ENCODE data around the gene DDX4.

The DDX4 gene

DNA sequence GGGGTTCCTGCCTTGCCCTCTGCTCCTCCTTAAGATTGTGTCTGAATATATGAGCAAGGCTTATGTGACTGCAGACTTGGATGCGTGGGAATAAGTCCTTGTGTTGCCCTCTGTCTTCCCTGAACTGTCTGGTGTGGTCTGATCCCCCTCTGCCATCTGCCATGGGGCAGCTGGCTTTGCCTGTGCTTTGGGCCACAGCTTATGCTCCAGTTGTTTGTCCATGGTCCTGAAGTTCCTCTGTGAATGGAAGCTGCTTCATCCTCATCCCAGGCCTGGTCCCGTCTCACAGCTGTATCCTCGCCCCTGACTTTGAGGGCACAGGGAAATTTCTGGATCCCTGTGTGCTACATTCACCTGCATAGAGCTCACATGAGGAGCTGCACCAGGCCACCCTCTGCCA, 128.0 kb downstream of the DDX4 start:
- no peak for DNase-seq (ENCODE audit: low read depth in 2 of 2)

DNA sequence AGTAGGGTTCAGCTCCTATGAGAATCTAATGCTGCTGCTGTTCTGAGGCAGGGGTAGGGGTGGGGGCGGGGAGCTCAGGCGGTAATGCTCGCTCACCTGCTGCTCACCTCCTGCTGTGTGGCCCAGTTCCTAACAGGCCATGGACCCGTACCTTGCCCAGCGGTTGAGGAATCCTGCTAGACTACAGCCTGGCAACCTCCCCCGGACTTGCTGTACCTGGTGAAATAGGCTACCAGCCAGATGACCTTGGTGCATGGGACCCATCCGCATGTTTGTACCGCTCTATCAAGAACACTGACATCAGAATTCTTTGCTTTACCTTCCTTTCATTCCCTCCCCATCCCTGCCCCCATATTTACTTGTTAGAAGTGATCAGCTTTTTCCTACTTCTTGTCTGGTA, 128.6 kb downstream of the DDX4 start:
- DNase-seq (ENCODE audit: low read depth in 2 of 2), result no peak
